Measurements from ENCODE around the gene PSMG4. TPM values are rescaled to one million over a fixed set of nuclear protein-coding genes. Genes with fewer than 3 reads are reported as not detected.

PSMG4 gene
- total and polyA plus RNA-seq, 12 donors: 8.1 to 38.6 (median 10.3) TPM

DNA sequence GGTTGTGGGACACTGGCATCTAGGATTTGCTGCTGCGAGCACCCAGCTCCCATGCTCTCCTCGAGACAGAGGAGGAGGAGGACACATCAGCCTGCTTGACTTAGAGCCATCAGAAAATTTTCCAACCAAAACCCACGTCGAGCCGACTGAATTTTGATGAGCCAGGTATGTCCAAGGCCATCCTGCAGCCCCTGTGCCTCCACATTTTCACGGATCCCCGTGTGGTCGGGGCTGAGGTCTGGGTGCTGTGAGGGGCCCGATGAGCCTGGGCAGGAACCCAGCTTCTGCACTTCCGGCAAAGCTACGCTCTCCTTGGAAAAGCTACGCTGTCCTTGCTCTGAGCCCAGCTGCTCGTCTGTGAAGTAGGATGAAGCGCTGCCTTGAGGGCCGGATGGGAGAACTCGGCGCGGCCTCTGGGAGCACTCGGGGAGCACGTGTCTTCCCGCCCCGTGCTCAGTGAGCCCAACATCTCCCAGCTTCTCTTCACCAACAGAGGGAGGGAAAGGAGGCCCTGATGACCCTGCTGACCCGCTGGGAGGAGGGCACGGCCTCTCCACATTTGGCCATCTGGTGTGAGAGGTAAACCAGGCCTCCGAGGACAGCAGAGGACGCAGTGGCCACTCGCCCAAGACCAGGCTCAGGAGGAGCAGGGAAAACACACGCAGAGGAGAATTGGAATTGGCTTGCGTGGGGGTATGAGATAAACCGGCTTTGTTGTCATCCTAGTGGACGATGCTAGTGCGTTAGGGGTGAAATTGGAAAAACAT lies 33.9 kb downstream of the PSMG4 start:
- Histone ChIP-seq H3K27me3 (peaks cover 0 to 3% (median 0%) of the 10 kb centered on the region in 7 donors), H3K4me3 (no peak overlapping the region), H3K4me1 (peaks cover 0 to 30% (median 5%) of the 10 kb centered on the region in 9 donors), H3K9me3 (no peaks in the 10 kb centered on the region), H3K27ac (no peak overlapping the region), H3K36me3 (no peaks in the 10 kb centered on the region)
- intact Hi-C loops (cut with DNase I): loop anchor here in 2 of 10 donors (5.0 to 10.0 kb wide), 2 partner anchors 162 to 165 kb away; partner anchors contain the start of gene SLC22A23 (in 2 of the 2)
- DNase-seq (no peak), ATAC-seq (no peak)
- TF ChIP-seq, protein P1, sequence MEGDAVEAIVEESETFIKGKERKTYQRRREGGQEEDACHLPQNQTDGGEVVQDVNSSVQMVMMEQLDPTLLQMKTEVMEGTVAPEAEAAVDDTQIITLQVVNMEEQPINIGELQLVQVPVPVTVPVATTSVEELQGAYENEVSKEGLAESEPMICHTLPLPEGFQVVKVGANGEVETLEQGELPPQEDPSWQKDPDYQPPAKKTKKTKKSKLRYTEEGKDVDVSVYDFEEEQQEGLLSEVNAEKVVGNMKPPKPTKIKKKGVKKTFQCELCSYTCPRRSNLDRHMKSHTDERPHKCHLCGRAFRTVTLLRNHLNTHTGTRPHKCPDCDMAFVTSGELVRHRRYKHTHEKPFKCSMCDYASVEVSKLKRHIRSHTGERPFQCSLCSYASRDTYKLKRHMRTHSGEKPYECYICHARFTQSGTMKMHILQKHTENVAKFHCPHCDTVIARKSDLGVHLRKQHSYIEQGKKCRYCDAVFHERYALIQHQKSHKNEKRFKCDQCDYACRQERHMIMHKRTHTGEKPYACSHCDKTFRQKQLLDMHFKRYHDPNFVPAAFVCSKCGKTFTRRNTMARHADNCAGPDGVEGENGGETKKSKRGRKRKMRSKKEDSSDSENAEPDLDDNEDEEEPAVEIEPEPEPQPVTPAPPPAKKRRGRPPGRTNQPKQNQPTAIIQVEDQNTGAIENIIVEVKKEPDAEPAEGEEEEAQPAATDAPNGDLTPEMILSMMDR (IDR thresholded peaks at IDR 0.05): no peak
- WGBS, 2 donors: 83 to 89% methylated on average over 32 of the region's 32 CpGs

DNA sequence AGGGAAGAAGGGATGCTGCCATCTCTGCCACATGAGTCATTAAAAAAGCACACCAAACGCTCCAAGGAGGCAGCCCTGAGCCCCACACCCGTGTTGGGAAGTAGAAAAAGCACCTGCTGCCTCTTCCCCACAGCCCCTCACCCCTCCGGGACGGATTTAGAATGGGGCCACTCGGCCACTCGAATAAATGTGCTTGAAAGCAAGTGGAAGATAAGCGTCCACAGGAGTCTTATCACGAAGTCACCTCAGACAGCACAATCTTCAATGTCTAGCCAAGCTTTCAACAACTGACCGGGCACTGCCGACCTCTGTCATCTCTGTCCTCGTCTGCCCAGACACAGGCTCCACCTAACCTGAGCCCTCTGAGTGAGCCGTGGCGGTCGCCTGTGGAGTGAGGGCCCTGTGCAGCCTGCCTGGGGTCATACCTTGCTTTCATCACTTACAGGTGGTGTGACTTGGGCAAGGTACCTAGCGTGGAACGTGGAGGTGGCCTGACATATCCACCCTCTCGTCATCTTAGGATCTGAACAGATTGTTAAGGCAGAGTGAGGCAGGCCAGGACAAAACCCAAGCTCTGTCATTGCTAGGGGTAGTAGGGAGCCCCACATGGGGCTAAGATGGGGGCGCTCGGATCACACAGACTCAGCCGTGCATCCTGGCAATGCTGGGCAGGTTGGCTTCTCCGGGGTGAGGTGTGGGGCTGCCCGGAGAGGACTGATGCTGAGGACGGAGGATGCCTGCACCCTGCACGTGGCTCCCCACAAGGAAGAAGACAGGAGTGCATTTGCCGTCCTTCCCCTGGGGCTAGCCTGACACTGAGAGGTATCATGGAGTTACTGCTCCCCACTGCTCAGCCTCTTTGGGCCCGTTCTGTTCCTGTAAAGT lies 34.8 kb downstream of the PSMG4 start:
- WGBS, 2 donors: 56 to 65% methylated on average over 26 of the region's 26 CpGs
- DNase-seq (no peak), ATAC-seq (peak in 3 of 8 donors; percentile 9 to 25 (median 20))
- Histone ChIP-seq H3K9me3 (no peaks in the 10 kb centered on the region), H3K36me3 (no peaks in the 10 kb centered on the region), H3K27ac (no peak overlapping the region), H3K4me1 (peaks cover 0 to 30% (median 5%) of the 10 kb centered on the region in 9 donors), H3K4me3 (no peak overlapping the region), H3K27me3 (peaks cover 0 to 6% (median 0%) of the 10 kb centered on the region in 7 donors)
- intact Hi-C loops (cut with DNase I): loop anchor here in 2 of 10 donors (5.0 to 10.0 kb wide), 2 partner anchors 161 to 164 kb away; partner anchors contain the start of gene SLC22A23 (in 2 of the 2)
- TF ChIP-seq, protein P1 (IDR thresholded peaks at IDR 0.05): no peak

DNA sequence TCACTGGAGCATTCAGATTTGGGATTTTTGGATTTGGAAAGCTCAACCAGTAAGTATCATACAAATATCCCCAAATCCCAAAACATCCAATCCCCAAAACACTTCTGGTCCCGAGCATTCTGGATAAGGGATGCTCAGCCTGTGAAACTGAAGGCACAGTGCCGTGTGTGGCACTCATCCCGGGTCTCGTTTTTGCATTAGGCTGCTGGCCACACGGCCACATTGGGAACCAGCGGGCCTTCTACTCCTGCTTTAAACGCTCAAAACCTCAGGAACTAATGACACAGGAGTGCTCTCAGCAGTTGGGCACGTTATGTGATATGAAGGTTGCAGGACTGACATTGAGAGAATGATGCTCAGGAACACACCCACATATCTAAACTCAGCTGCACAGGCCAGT lies 35.6 kb downstream of the PSMG4 start:
- no peaks in the 10 kb centered on the region for H3K36me3 ChIP-seq
- H3K27ac ChIP-seq: no peak overlapping the region
- peaks cover 0 to 6% (median 0%) of the 10 kb centered on the region in 7 donors for H3K27me3 ChIP-seq
- H3K4me3 ChIP-seq: no peak overlapping the region
- intact Hi-C loops (cut with DNase I): loop anchor here in 2 of 10 donors (5.0 to 10.0 kb wide), 2 partner anchors 160 to 163 kb away; partner anchors contain the start of gene SLC22A23 (in 2 of the 2)
- 78 to 85% methylated on average over 8 of the region's 8 CpGs for WGBS, 2 donors
- ATAC-seq (no peak), DNase-seq (no peak)
- TF ChIP-seq, protein P1 (IDR thresholded peaks at IDR 0.05): no peak
- H3K9me3 ChIP-seq: no peaks in the 10 kb centered on the region
- peaks cover 0 to 30% (median 5%) of the 10 kb centered on the region in 9 donors for H3K4me1 ChIP-seq

All from heart right ventricle (tissue), 16 donors.